GM12878 (cell line): ENCODE data around the gene SLC35E1. TPM values are rescaled to one million over a fixed set of nuclear protein-coding genes. Genes with fewer than 3 reads are reported as not detected.

Source experiments
- ATAC-seq: fragments of 200-7000 bp; cut with Tn5 transposase; 3 replicates; pipeline ENCODE4 v1.9.1; 2020; ENCODE audit warnings: mild to moderate bottlenecking, moderate library complexity
- BruUV-seq: library from RNA; stranded (reverse); fragments of 400-500 nt; replicated peaks from 2 replicates; lab custom pipeline; 2021; lab: Mats Ljungman, UMichigan
- CTCF ChIA-PET: fragments of 300-600 bp; sonication (Branson Sonifier 250); formaldehyde crosslinking; extraction: SDS; loops from one replicate; lab custom pipeline; 2021; ENCODE audit warnings: inconsistent platforms; lab: Yijun Ruan, JAX
- POLR2A ChIA-PET: fragments of 350-600 bp; formaldehyde crosslinking; extraction: SDS; loops from one replicate; lab custom pipeline; 2021; ENCODE audit warnings: inconsistent platforms; lab: Charles Lee
- RAD21 ChIA-PET: fragments of 300-600 bp; sonication (Branson Sonifier 250); formaldehyde crosslinking; loops from one replicate; lab custom pipeline; 2023; ENCODE audit warnings: antibody characterized with exemption; ENCODE audit not compliant: unreplicated experiment; lab: Charles Lee
- SMC1A ChIA-PET: fragments of 300-600 bp; sonication (Branson Sonifier 250); formaldehyde crosslinking; loops from one replicate; lab custom pipeline; 2023; ENCODE audit not compliant: unreplicated experiment, uncharacterized antibody; lab: Charles Lee
- DNase-seq: peaks from one replicate; pipeline ENCODE4 v3.0.0-alpha.2; 2011; ENCODE audit warnings: low read depth, low spot score
- FAIRE-seq: peaks from 3 replicates; lab custom pipeline; 2011; peaks lifted over from hg19 to GRCh38; lab: Jason Lieb, UNC
- H2AFZ ChIP-seq: 2 replicates; pipeline ENCODE4 v1.6.0; 2011; ENCODE audit warnings: low read depth, low read length, control low read depth; ENCODE audit not compliant: control insufficient read depth
- H3K27ac ChIP-seq: 2 replicates; pipeline ENCODE4 v1.5.1; 2011; ENCODE audit warnings: control low read depth; ENCODE audit not compliant: control insufficient read depth, insufficient read depth
- H3K27me3 ChIP-seq, 2 experiments: replicated peaks in 1 of 2; 2 replicates each; pipeline versions ENCODE4 v1.6.0 to v1.6.1; 2011; ENCODE audit warnings: low read length in 1 of 2; ENCODE audit not compliant: control insufficient read depth in 2 of 2, insufficient read depth in 2 of 2
- H3K36me3 ChIP-seq, 2 experiments: 2 replicates each; pipeline ENCODE4 v1.5.1; 2011; ENCODE audit warnings: low read length in 1 of 2; ENCODE audit not compliant: control insufficient read depth in 2 of 2, insufficient read depth in 2 of 2
- H3K4me1 ChIP-seq: 2 replicates; pipeline ENCODE4 v1.6.1; 2011; ENCODE audit warnings: mild to moderate bottlenecking, low read length, moderate library complexity, mixed read lengths; ENCODE audit not compliant: control insufficient read depth, insufficient read depth
- H3K4me2 ChIP-seq: 2 replicates; pipeline ENCODE4 v1.6.0; 2011; ENCODE audit warnings: control low read depth; ENCODE audit not compliant: control insufficient read depth, insufficient read depth
- H3K4me3 ChIP-seq: fragments of 200-600 bp; sonication (generic); 2 replicates; pipeline ENCODE4 v1.5.1; 2016
- H3K79me2 ChIP-seq: 2 replicates; pipeline ENCODE4 v1.6.0; 2011; ENCODE audit warnings: low read length; ENCODE audit not compliant: control insufficient read depth, insufficient read depth
- H3K9ac ChIP-seq: 2 replicates; pipeline ENCODE4 v1.8.0; 2011; ENCODE audit warnings: low read length, control low read depth, mixed read lengths; ENCODE audit not compliant: control insufficient read depth, insufficient read depth
- H3K9me3 ChIP-seq: replicated peaks from 3 replicates; pipeline ENCODE4 v1.5.1; 2011; ENCODE audit warnings: mild to moderate bottlenecking, low read length; ENCODE audit not compliant: control insufficient read depth, insufficient read depth
- H4K20me1 ChIP-seq: 2 replicates; pipeline ENCODE4 v1.6.0; 2011; ENCODE audit not compliant: control insufficient read depth, insufficient read depth
- BCLAF1 ChIP-seq: fragments of 450-650 bp; IDR thresholded peaks from 2 replicates; pipeline ENCODE4 v1.6.1; 2017; ENCODE audit warnings: antibody characterized with exemption, mild to moderate bottlenecking, moderate library complexity
- BRCA1 ChIP-seq: IDR thresholded peaks from 2 replicates; pipeline ENCODE4 v1.6.1; 2011; ENCODE audit warnings: low read depth, low read length, improper control_type of control experiment
- EED ChIP-seq: sonication (generic); IDR thresholded peaks from 2 replicates; pipeline ENCODE4 v1.6.1; 2016; ENCODE audit warnings: antibody characterized with exemption, low read depth
- HSF1 ChIP-seq: fragments of 150-350 bp; IDR thresholded peaks from 2 replicates; pipeline ENCODE4 v1.6.1; 2014; ENCODE audit warnings: mild to moderate bottlenecking, low read depth, low read length
- IRF4 ChIP-seq: IDR thresholded peaks from 2 replicates; pipeline ENCODE4 v1.6.1; 2011; ENCODE audit warnings: low read depth, low read length
- ZBTB33 ChIP-seq: fragments of 450-650 bp; IDR thresholded peaks from 2 replicates; pipeline ENCODE4 v1.6.1; 2017; ENCODE audit warnings: mild to moderate bottlenecking
- WGBS: methylation state at CpG from one replicate; pipeline ENCODE4 v1.1.6; 2016; ENCODE audit warnings: low lambda C conversion rate; ENCODE audit not compliant: insufficient replicate concordance, insufficient coverage; ENCODE audit errors: missing lambda C conversion rate; 5-methylcytosine and 5-hydroxymethylcytosine counted together
- in situ Hi-C: fragments of 300-500 bp; cut with MboI; formaldehyde crosslinking; loops from 9 replicates; pipeline ENCODE4 v1.14.3; 2018; ENCODE audit warnings: mixed read lengths
- intact Hi-C: fragments of 100-400 bp; cut with micrococcal nuclease; formaldehyde crosslinking; loops from one replicate; pipeline ENCODE4 v1.14.2; 2022; ENCODE audit not compliant: unreplicated experiment
- polyA plus RNA-seq, 11 experiments: library from polyadenylated mRNA; depleted of rRNA in 4 of 11; unstranded in 6 of 11; stranded (reverse) in 5 of 11; fragments of >200 nt; fragmentation: Nextera tagmentation in 4 of 11; fragmentation: Illumina TruSeq in 1 of 11; extraction: Ambion mirVana in 4 of 11; extraction: Trizol in 1 of 11; gene quantifications; 1 replicate in 1 of 11; 2 replicates in 10 of 11; pipeline versions ENCODE4 v1.2.1 to v1.2.3, GENCODE V29; 2011 to 2016; ENCODE audit warnings: inconsistent platforms in 2 of 11, missing spikeins in 2 of 11, low read depth in 1 of 11
- total RNA-seq, 4 experiments: library from RNA; depleted of rRNA in 3 of 4; stranded (reverse); fragments of >200 nt in 3 of 4; fragmentation: Illumina TruSeq in 1 of 4; extraction: Trizol in 1 of 4; gene quantifications; 2 replicates each; pipeline versions ENCODE4 v1.2.1 to v1.2.3, GENCODE V29; 2013 to 2021

SLC35E1 gene
- total and polyA plus RNA-seq, 10 of the 15 experiments (the other 5 are each of a cell fraction or from before 2014, with no cell fraction given), result 11.3 to 37.7 (median 22.1) TPM

- ATAC-seq, result no peak
- H3K9ac ChIP-seq, result peak overlapping the region; percentile 80; the same call in 1 of the 2 replicates
- no peak overlapping the region for H2AFZ ChIP-seq
- BruUV-seq, result no TSS peak
- H3K4me2 ChIP-seq, result peak overlapping the region; percentile 91
- ChIA-PET POLR2A (interaction anchor here (0.6 to 6.1 kb wide), 3 partner anchors 46 to 97 kb away, joined by 3 to 72 read pairs (median 6); no protein-coding TSS in a partner anchor), CTCF (no interaction called here), RAD21 (interaction anchor here (1.2 kb wide), 1 partner anchor 17 kb away, joined by 3 read pairs; no protein-coding TSS in a partner anchor), SMC1A (interaction anchor here (0.8 to 1.6 kb wide), 3 partner anchors 43 to 98 kb away, joined by 4 read pairs; no protein-coding TSS in a partner anchor)
- peak overlapping the region; percentile 68 for H3K27ac ChIP-seq
- H3K9me3 ChIP-seq, result no peaks in the 10 kb centered on the region; the same call in 2 of the 3 replicates
- H4K20me1 ChIP-seq, result peaks cover 4% of the 10 kb centered on the region; the same call in 1 of the 2 replicates
- in situ Hi-C loops (no loop called here), intact Hi-C loops (loop anchor here (5.0 to 10.0 kb wide), 2 partner anchors 81 to 96 kb away; no protein-coding TSS in a partner anchor)
- no peak for FAIRE-seq
- peak overlapping the region; percentile 99 for H3K4me3 ChIP-seq
- DNase-seq, result no peak
- H3K27me3 ChIP-seq, result no peaks in the 10 kb centered on the region
- H3K4me1 ChIP-seq, result peaks cover 8% of the 10 kb centered on the region; the same call in 1 of the 2 replicates
- 73% methylated on average over 12 of the region's 12 CpGs for WGBS
- H3K36me3 ChIP-seq, result peaks cover 13 to 14% of the 10 kb centered on the region in 2 experiments; a peak in 3 of 4 replicates
- peaks cover 79% of the 10 kb centered on the region for H3K79me2 ChIP-seq
- TF ChIP-seq ZBTB33 (no peak), BRCA1 (no peak), IRF4 (no peak), HSF1 (no peak), EED (no peak), BCLAF1 (no peak)
These were observed 31.3 kb downstream of the SLC35E1 start for GRCh38 chr19:16540948-16541347.
